Adrenal gland (tissue), 12 donors: ENCODE results near the gene EFCAB8. TPM values are rescaled to one million over a fixed set of nuclear protein-coding genes. Genes with fewer than 3 reads are reported as not detected.

Experiments used
- DNase-seq, 7 donors: peaks; one replicate each; pipeline ENCODE4 v3.0.0-alpha.2; 2019 to 2020
- H3K27ac ChIP-seq, 5 donors: fragments of 200-600 bp; sonication (generic) in 4 of 5; 1 replicate in 3 of 5; 2 replicates in 2 of 5; pipeline versions ENCODE4 v1.5.1 to v1.8.0; 2016 to 2020; ENCODE audit warnings: mild to moderate bottlenecking in 1 of 5
- H3K27me3 ChIP-seq: fragments of 200-600 bp; 2 replicates; pipeline ENCODE4 v1.8.0; 2021
- H3K36me3 ChIP-seq, 2 donors: fragments of 200-600 bp; replicated peaks in 1 of 2; 1 replicate in 1 of 2; 2 replicates in 1 of 2; pipeline versions ENCODE4 v1.5.1 to v1.8.0; 2018 to 2022
- H3K4me1 ChIP-seq, 2 donors: fragments of 200-600 bp; replicated peaks in 1 of 2; 1 replicate in 1 of 2; 2 replicates in 1 of 2; pipeline versions ENCODE4 v1.5.1 to v1.8.0; 2018 to 2021
- H3K4me3 ChIP-seq, 4 donors: fragments of 200-600 bp; sonication (generic) in 3 of 4; one replicate each; pipeline ENCODE4 v1.5.1; 2016 to 2018
- H3K9me3 ChIP-seq, 3 donors: fragments of 200-600 bp; sonication (generic) in 1 of 3; replicated peaks in 1 of 3; 1 replicate in 2 of 3; 2 replicates in 1 of 3; pipeline versions ENCODE4 v1.5.1 to v1.8.0; 2016 to 2021
- POLR2A ChIP-seq, 2 donors: fragments of 450-650 bp; IDR thresholded peaks; one replicate each; pipeline ENCODE4 v1.6.1; 2017; ENCODE audit warnings: antibody characterized with exemption in 2 of 2, mild to moderate bottlenecking in 2 of 2, moderate library complexity in 1 of 2
- WGBS, 4 donors: extraction: QIAGEN DNeasy Blood & Tissue Kit in 2 of 4; methylation state at CpG; one replicate each; pipeline versions ENCODE4 v1.1.5 to v1.1.7; 2013 to 2017; 5-methylcytosine and 5-hydroxymethylcytosine counted together
- intact Hi-C, 2 donors: fragments of 100-400 bp; cut with DNase I; formaldehyde crosslinking; loops; one replicate each; pipeline versions ENCODE4 v1.14.1 to v1.15.0; 2022 to 2023
- polyA plus RNA-seq, 3 donors: library from polyadenylated mRNA; stranded (reverse); fragments of 200-250 nt in 2 of 3; fragments of 350-450 nt in 1 of 3; fragmentation: Illumina TruSeq in 1 of 3; extraction: RNeasy Lipid Tissue Mini Kit (QIAGEN cat#74804) in 1 of 3; gene quantifications; one replicate each; pipeline ENCODE4 v1.2.3, GENCODE V29; 2013 to 2014
- total RNA-seq, 9 donors: library from RNA; depleted of rRNA in 4 of 9; stranded (reverse); fragments of >200 nt in 4 of 9; fragments of 120-200 nt in 1 of 9; fragmentation: NEBNext Ultra II Directional in 1 of 9; extraction: Animal tissue kit (Norgen Biotek cat#: 25700) in 1 of 9; gene quantifications; one replicate each; pipeline versions ENCODE4 v1.1.0 to v1.2.4, GENCODE V29; 2013 to 2023
- TF ChIP-seq, protein P1 (sequence below), 6 experiments: fragments of 450-650 bp in 4 of 6; fragments of 200-600 bp in 2 of 6; sonication (generic) in 1 of 6; IDR thresholded peaks; 1 replicate in 5 of 6; 2 replicates in 1 of 6; pipeline versions ENCODE4 v1.5.1 to v1.8.0; 2016 to 2021; ENCODE audit warnings: antibody characterized with exemption in 6 of 6, mild to moderate bottlenecking in 2 of 6, moderate library complexity in 1 of 6
- donor health status: healthy with polysubstance abuse.
- donor health status: Bipolar disorder and iron deficiency.
- donor health status: DM: yes; HTN: yes; CAD: no.
- donor health status: DM: no; HTN: no; CAD: no.
- donor health status: DM: no; HTN: no; CAD: no.
- donor health status: DM: yes; HTN: yes; CAD: no.

EFCAB8 gene
- total and polyA plus RNA-seq, 12 donors, result 0.03 to 0.40 (median 0.06) TPM; not detected in 8

- Histone ChIP-seq H3K4me3 (no peak overlapping the region), H3K27me3 (no peaks in the 10 kb centered on the region), H3K9me3 (no peaks in the 10 kb centered on the region), H3K27ac (no peak overlapping the region), H3K4me1 (no peaks in the 10 kb centered on the region), H3K36me3 (no peaks in the 10 kb centered on the region)
- TF ChIP-seq POLR2A (IDR thresholded peaks at IDR 0.05), result no peak
- TF ChIP-seq, protein P1, sequence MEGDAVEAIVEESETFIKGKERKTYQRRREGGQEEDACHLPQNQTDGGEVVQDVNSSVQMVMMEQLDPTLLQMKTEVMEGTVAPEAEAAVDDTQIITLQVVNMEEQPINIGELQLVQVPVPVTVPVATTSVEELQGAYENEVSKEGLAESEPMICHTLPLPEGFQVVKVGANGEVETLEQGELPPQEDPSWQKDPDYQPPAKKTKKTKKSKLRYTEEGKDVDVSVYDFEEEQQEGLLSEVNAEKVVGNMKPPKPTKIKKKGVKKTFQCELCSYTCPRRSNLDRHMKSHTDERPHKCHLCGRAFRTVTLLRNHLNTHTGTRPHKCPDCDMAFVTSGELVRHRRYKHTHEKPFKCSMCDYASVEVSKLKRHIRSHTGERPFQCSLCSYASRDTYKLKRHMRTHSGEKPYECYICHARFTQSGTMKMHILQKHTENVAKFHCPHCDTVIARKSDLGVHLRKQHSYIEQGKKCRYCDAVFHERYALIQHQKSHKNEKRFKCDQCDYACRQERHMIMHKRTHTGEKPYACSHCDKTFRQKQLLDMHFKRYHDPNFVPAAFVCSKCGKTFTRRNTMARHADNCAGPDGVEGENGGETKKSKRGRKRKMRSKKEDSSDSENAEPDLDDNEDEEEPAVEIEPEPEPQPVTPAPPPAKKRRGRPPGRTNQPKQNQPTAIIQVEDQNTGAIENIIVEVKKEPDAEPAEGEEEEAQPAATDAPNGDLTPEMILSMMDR (IDR thresholded peaks at IDR 0.05), result no peak
- intact Hi-C loops, result no loop called here
- 76 to 88% (median 81%) methylated on average over 3 to 6 of the region's 6 CpGs for WGBS, 4 donors
- DNase-seq, result peak in 1 of 7 donors; percentile 33
Observed at GRCh38 chr20:32976746-32977145, 118.0 kb downstream of the EFCAB8 start.

DNA sequence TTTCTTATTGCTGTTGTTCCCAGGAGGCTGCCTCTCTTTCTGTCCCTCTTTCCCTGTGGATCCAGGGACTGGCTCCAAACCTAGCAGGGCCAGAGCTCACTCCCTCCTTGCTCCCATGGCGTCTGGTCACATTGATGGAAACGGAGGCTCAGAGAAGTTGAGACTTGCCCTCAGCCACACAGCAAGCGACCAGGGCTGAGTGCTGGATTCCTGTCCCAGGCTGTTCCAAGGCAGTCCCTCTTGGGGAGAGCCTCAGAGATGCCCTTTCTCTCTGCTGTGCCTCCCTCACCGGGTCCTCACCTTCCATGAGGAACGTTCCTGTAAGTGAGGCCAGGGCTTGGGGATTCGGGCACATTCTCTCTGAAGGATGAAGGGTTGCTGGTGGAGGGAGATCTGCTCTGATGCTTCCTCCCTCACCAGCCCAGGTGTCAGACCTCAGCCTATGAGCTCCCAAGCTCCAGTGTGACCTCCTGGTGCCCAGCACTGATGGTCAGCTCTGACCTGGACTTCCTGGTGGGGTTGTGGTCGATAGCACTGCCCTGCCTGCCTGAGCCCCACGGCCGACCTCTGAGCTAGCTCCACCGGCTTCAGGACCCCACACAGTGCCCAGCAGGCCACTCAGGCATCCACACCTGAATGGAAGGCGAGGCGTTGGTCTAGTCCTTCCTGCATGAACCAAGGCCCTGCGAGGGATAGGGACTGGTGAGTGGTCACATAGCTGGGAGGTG is 118.7 kb downstream of the EFCAB8 start:
- Histone ChIP-seq H3K27ac (no peak overlapping the region), H3K4me1 (no peaks in the 10 kb centered on the region), H3K36me3 (no peaks in the 10 kb centered on the region), H3K4me3 (no peak overlapping the region), H3K27me3 (no peaks in the 10 kb centered on the region), H3K9me3 (no peaks in the 10 kb centered on the region)
- no peak for DNase-seq
- 73 to 87% (median 82%) methylated on average over 12 to 13 of the region's 13 CpGs for WGBS, 4 donors
- intact Hi-C loops, result no loop called here
- no peak for TF ChIP-seq POLR2A (IDR thresholded peaks at IDR 0.05)
- TF ChIP-seq, protein P1 (IDR thresholded peaks at IDR 0.05), result no peak

DNA sequence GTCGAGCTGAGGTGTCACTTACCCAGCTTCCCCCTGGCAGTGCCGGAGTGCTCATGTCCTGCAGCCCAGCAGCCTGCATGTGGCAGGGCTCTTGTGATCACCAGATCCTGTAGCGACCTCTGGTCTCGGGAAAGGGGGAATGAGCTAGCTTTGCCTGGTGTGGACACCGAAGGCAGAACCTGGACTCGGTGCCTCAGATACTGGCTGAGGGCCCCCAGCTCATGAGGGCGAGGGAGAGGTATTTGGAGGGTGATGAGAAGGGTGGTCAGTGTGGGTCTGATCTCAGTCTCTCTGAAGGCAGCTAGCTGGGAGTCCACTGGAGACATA is 119.2 kb downstream of the EFCAB8 start:
- TF ChIP-seq, protein P1 (IDR thresholded peaks at IDR 0.05), result no peak
- no peak for TF ChIP-seq POLR2A (IDR thresholded peaks at IDR 0.05)
- Histone ChIP-seq H3K27ac (no peak overlapping the region), H3K9me3 (no peaks in the 10 kb centered on the region), H3K36me3 (no peaks in the 10 kb centered on the region), H3K27me3 (no peaks in the 10 kb centered on the region), H3K4me1 (no peaks in the 10 kb centered on the region), H3K4me3 (no peak overlapping the region)
- intact Hi-C loops, result no loop called here
- 72 to 86% (median 78%) methylated on average over 5 to 7 of the region's 7 CpGs for WGBS, 4 donors
- no peak for DNase-seq

- no peak for DNase-seq
- 72 to 81% (median 76%) methylated on average over 8 to 9 of the region's 9 CpGs for WGBS, 4 donors
- Histone ChIP-seq H3K27me3 (no peaks in the 10 kb centered on the region), H3K9me3 (no peaks in the 10 kb centered on the region), H3K4me1 (no peaks in the 10 kb centered on the region), H3K4me3 (no peak overlapping the region), H3K27ac (no peak overlapping the region), H3K36me3 (no peaks in the 10 kb centered on the region)
- intact Hi-C loops, result no loop called here
- TF ChIP-seq POLR2A (IDR thresholded peaks at IDR 0.05), result no peak
- TF ChIP-seq, protein P1 (IDR thresholded peaks at IDR 0.05), result no peak
Observed at GRCh38 chr20:32979201-32979998, 120.7 kb downstream of the EFCAB8 start.
